Activated CD8-positive, alpha-beta T cell treated with anti-CD3 and anti-CD28 coated beads for 36 hours (primary cell): Measurements from ENCODE around the gene APOL6. TPM values are rescaled to one million over a fixed set of nuclear protein-coding genes. Genes with fewer than 3 reads are reported as not detected.

ENCODE experiments used
- ATAC-seq: fragments of 200-7000 bp; cut with Tn5 transposase; one replicate; pipeline ENCODE4 v1.10.0; 2021; ENCODE audit warnings: mild to moderate bottlenecking, moderate library complexity
- CTCF ChIA-PET: fragments of 350-600 bp; sonication (Branson Sonifier 250); formaldehyde crosslinking; loops from one replicate; lab custom pipeline; 2021; ENCODE audit warnings: antibody characterized with exemption; lab: Charles Lee
- POLR2A ChIA-PET: fragments of 350-600 bp; sonication (Branson Sonifier 250); formaldehyde crosslinking; loops from one replicate; lab custom pipeline; 2021; ENCODE audit warnings: antibody characterized with exemption; lab: Charles Lee
- DNase-seq: peaks from one replicate; pipeline ENCODE4 v3.0.0-alpha.2; 2020
- H3K27ac Mint-ChIP-seq: one replicate; pipeline ENCODE4 v1.8.0; 2021; ENCODE audit warnings: mild to moderate bottlenecking, mixed read lengths
- H3K27me3 Mint-ChIP-seq: one replicate; pipeline ENCODE4 v1.8.0; 2021; ENCODE audit warnings: mixed read lengths
- H3K36me3 Mint-ChIP-seq: one replicate; pipeline ENCODE4 v1.8.0; 2021; ENCODE audit warnings: low read depth, mixed read lengths
- H3K4me1 Mint-ChIP-seq: one replicate; pipeline ENCODE4 v1.8.0; 2021; ENCODE audit warnings: low read depth, mixed read lengths
- H3K4me3 Mint-ChIP-seq: one replicate; pipeline ENCODE4 v1.8.0; 2021; ENCODE audit warnings: mild to moderate bottlenecking, moderate library complexity, mixed read lengths
- H3K9me3 Mint-ChIP-seq: one replicate; pipeline ENCODE4 v1.8.0; 2021; ENCODE audit warnings: mixed read lengths
- CTCF ChIP-seq: fragments of 200-600 bp; IDR thresholded peaks from one replicate; pipeline ENCODE4 v1.8.0; 2022; ENCODE audit warnings: antibody characterized with exemption, mild to moderate bottlenecking
- intact Hi-C: fragments of 100-400 bp; cut with micrococcal nuclease; formaldehyde crosslinking; loops from one replicate; pipeline ENCODE4 v1.10.0; 2022
- total RNA-seq, 2 experiments: library from RNA; stranded (reverse); gene quantifications; one replicate each; pipeline ENCODE4 v1.2.3, GENCODE V29; 2021

Gene APOL6
- total RNA-seq, 2 experiments from 2014 or later = 37.1 to 38.0 TPM

- Mint-ChIP-seq H3K4me3 (no peak overlapping the region), H3K4me1 (peaks cover 27% of the 10 kb centered on the region), H3K36me3 (no peaks in the 10 kb centered on the region), H3K9me3 (peaks cover 5% of the 10 kb centered on the region), H3K27me3 (no peaks in the 10 kb centered on the region), H3K27ac (no peak overlapping the region)
- no peak for TF ChIP-seq CTCF
- ChIA-PET POLR2A (interaction anchor here (0.6 to 3.8 kb wide), 2 partner anchors 15 to 44 kb away, joined by 3 to 31 read pairs; partner anchors contain the start of gene APOL6), CTCF (interaction anchor here (1.0 kb wide), 1 partner anchor 188 kb away, joined by 3 read pairs; no protein-coding TSS in a partner anchor)
- DNase-seq (no peak), ATAC-seq (no peak)
- intact Hi-C loops = no loop called here
Observed at GRCh38 chr22:35632935-35633334, 15.3 kb upstream of the APOL6 start.

DNA sequence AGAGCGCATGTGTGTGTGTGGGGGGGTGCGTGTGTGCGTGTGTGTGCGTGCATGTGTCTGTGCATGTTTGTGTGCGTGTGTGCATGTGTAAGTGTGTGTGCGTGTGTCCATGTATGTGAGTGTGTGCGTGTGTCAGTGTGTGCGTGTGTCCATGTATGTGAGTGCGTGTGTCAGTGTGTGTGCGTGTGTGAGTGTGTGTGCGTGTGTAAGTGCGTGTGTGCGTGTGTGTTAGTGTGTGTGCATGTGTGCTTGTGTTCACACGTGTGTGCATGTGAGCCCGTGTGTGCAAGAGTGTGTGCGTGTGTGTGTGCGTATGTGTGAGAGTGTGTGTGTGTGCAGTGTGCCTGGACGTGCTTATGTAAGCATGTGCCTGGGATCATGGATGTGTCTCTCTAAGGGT is 14.7 kb upstream of the APOL6 start:
- Mint-ChIP-seq H3K4me1 (peaks cover 24% of the 10 kb centered on the region), H3K36me3 (no peaks in the 10 kb centered on the region), H3K9me3 (peaks cover 3% of the 10 kb centered on the region), H3K27ac (no peak overlapping the region), H3K27me3 (no peaks in the 10 kb centered on the region), H3K4me3 (no peak overlapping the region)
- ATAC-seq (no peak), DNase-seq (no peak)
- CTCF ChIA-PET = interaction anchor here (2.1 kb wide), 1 partner anchor 491 kb away, joined by 6 read pairs; no protein-coding TSS in a partner anchor
- POLR2A ChIA-PET = no interaction called here
- TF ChIP-seq CTCF = no peak
- intact Hi-C loops = no loop called here

DNA sequence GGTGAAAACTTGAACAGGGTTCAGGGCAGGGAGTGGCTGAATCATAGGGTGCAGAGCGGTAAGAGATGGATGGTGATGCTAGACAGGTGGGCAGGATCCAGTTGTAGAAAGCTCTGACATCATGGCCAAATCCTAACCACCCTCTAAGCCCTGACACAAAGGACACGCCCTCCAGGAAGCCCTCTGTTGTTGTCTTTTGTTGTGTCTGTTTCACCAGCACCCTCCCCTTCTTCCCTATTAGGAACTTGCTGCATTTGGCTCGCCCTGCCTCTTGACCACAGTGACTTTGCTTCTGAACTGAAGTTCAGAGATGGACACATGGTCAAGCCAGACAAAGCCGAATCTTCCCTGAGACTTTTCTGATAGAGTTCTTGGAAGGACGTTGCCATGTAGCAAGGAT is 14.2 kb upstream of the APOL6 start:
- Mint-ChIP-seq H3K4me1 (peaks cover 24% of the 10 kb centered on the region), H3K27me3 (no peaks in the 10 kb centered on the region), H3K36me3 (no peaks in the 10 kb centered on the region), H3K9me3 (peaks cover 1% of the 10 kb centered on the region), H3K4me3 (no peak overlapping the region), H3K27ac (no peak overlapping the region)
- peak; percentile 53 for ATAC-seq
- no peak for DNase-seq
- intact Hi-C loops = no loop called here
- CTCF ChIA-PET = interaction anchor here (1.1 to 2.1 kb wide), 2 partner anchors 10 to 490 kb away, joined by 4 to 6 read pairs; no protein-coding TSS in a partner anchor
- POLR2A ChIA-PET = interaction anchor here (6.6 kb wide), 1 partner anchor 15 kb away, joined by 29 read pairs; the partner anchor contains the start of gene APOL6
- TF ChIP-seq CTCF = no peak

DNA sequence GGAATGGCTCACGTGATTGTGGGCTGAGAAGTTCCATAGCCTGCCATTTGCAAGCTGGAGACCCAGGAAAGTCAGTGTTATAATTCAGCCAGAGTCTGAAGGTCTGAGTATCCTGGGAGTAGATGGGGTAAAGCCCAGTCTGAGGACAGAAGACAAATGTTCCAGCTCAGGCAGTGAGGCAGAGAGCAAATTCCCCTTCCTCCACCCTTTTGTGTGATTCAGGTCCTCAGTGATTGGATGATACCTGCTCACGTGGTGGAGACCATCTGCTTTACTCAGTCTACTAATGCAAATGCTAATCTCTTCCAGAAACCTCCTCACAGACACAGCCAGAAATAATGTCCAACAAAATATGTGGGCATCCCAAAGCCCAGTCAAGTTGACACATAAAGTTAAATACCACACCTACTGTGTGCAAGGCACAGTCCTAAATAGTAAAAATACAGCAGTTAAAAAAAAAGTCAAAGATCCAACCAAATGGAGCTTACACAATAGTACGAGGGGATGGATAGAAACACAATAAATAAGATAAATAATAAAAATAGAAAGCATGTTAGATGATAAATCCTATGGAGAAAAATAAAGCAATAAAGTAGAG is 13.2 kb upstream of the APOL6 start:
- no peaks in the 10 kb centered on the region for H3K36me3 Mint-ChIP-seq
- no peak overlapping the region for H3K27ac Mint-ChIP-seq
- no peak for TF ChIP-seq CTCF
- no peaks in the 10 kb centered on the region for H3K9me3 Mint-ChIP-seq
- intact Hi-C loops = no loop called here
- H3K4me1 Mint-ChIP-seq = peaks cover 16% of the 10 kb centered on the region
- no peaks in the 10 kb centered on the region for H3K27me3 Mint-ChIP-seq
- no peak overlapping the region for H3K4me3 Mint-ChIP-seq
- ChIA-PET POLR2A (interaction anchor here (1.0 to 6.6 kb wide), 2 partner anchors 14 to 45 kb away, joined by 3 to 29 read pairs; partner anchors contain the start of gene APOL6), CTCF (interaction anchor here (0.7 to 2.1 kb wide), 5 partner anchors 11 to 489 kb away, joined by 3 to 6 read pairs (median 3); partner anchors contain the start of gene APOL6)
- DNase-seq (no peak), ATAC-seq (no peak)

- H3K27me3 Mint-ChIP-seq = no peaks in the 10 kb centered on the region
- H3K4me3 Mint-ChIP-seq = no peak overlapping the region
- ATAC-seq (no peak), DNase-seq (no peak)
- TF ChIP-seq CTCF = no peak
- no peak overlapping the region for H3K27ac Mint-ChIP-seq
- peaks cover 15% of the 10 kb centered on the region for H3K4me1 Mint-ChIP-seq
- intact Hi-C loops = no loop called here
- POLR2A ChIA-PET = interaction anchor here (1.5 to 6.6 kb wide), 2 partner anchors 11 to 17 kb away, joined by 3 to 29 read pairs; partner anchors contain the start of gene APOL6
- H3K36me3 Mint-ChIP-seq = no peaks in the 10 kb centered on the region
- H3K9me3 Mint-ChIP-seq = no peaks in the 10 kb centered on the region
- CTCF ChIA-PET = interaction anchor here (1.1 to 1.2 kb wide), 2 partner anchors 10 to 11 kb away, joined by 3 read pairs; no protein-coding TSS in a partner anchor
Observed at GRCh38 chr22:35637254-35637653, 11.0 kb upstream of the APOL6 start.
